Thoracic aorta (tissue), 2 donors: ENCODE results near the gene VPS26C. TPM values are rescaled to one million over a fixed set of nuclear protein-coding genes. Genes with fewer than 3 reads are reported as not detected.

Experiments used
- ATAC-seq: fragments of 150-250 bp; one replicate; pipeline ENCODE4 v1.8.0; 2017; ENCODE audit warnings: low read depth; ENCODE audit not compliant: insufficient number of reproducible peaks, low FRiP score
- DNase-seq: peaks from one replicate; pipeline ENCODE4 v3.0.0-alpha.2; 2020; ENCODE audit warnings: low spot score
- H3K27ac ChIP-seq, 2 donors: fragments of 200-600 bp; sonication (generic); 1 replicate in 1 of 2; 2 replicates in 1 of 2; pipeline ENCODE4 v1.5.1; 2016; ENCODE audit warnings: mild to moderate bottlenecking in 2 of 2, moderate library complexity in 2 of 2
- H3K27me3 ChIP-seq: fragments of 200-600 bp; sonication (generic); replicated peaks from 2 replicates; pipeline ENCODE4 v1.6.0; 2016; ENCODE audit warnings: mild to moderate bottlenecking; ENCODE audit not compliant: insufficient read depth
- H3K36me3 ChIP-seq: fragments of 200-600 bp; sonication (generic); one replicate; pipeline ENCODE4 v1.5.1; 2016
- H3K4me1 ChIP-seq, 2 donors: fragments of 200-600 bp; sonication (generic); 1 replicate in 1 of 2; 2 replicates in 1 of 2; pipeline versions ENCODE4 v1.5.1 to v1.6.0; 2016; ENCODE audit warnings: low read depth in 2 of 2, mild to moderate bottlenecking in 1 of 2; ENCODE audit not compliant: control insufficient read depth in 1 of 2
- H3K4me3 ChIP-seq: fragments of 200-600 bp; sonication (generic); 2 replicates; pipeline ENCODE4 v1.5.1; 2016; ENCODE audit warnings: mild to moderate bottlenecking
- H3K9me3 ChIP-seq: fragments of 200-600 bp; sonication (generic); 2 replicates; pipeline ENCODE4 v1.5.1; 2016
- total RNA-seq, 2 donors: library from RNA; depleted of rRNA; stranded (reverse); fragments of >200 nt; gene quantifications; one replicate each; pipeline versions ENCODE4 v1.1.0 to v1.2.3, GENCODE V29; 2016
- TF ChIP-seq, protein P1 (sequence below): fragments of 200-600 bp; sonication (generic); IDR thresholded peaks from one replicate; pipeline ENCODE4 v1.5.1; 2019; ENCODE audit warnings: antibody characterized with exemption

Gene VPS26C
- total RNA-seq, 2 donors from 2014 or later, result 73.5 to 102 TPM

DNA sequence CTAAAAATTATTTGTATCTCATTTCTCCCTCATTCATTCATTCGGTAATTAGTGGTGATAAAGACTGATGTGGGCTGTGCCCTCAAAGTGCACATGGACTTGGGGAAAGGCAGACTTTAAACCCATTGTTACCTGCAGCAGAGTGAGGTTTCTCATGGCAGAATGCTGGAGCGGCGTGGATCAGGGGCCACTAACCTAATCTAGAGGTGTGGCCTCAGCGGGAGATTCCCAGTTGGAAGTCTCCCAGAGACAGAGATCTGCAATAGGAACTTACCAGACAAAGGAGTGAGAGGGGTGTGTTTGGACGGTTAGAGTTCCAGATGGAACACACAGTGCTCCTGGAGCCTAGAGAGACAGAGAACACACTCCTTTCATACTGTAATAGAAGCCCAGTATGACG lies 73.5 kb downstream of the VPS26C start:
- Histone ChIP-seq H3K36me3 (peaks cover 40% of the 10 kb centered on the region), H3K9me3 (no peaks in the 10 kb centered on the region), H3K27me3 (no peaks in the 10 kb centered on the region), H3K4me1 (no peaks in the 10 kb centered on the region), H3K4me3 (no peak overlapping the region), H3K27ac (no peak overlapping the region)
- ATAC-seq (no peak), DNase-seq (no peak)
- TF ChIP-seq, protein P1, sequence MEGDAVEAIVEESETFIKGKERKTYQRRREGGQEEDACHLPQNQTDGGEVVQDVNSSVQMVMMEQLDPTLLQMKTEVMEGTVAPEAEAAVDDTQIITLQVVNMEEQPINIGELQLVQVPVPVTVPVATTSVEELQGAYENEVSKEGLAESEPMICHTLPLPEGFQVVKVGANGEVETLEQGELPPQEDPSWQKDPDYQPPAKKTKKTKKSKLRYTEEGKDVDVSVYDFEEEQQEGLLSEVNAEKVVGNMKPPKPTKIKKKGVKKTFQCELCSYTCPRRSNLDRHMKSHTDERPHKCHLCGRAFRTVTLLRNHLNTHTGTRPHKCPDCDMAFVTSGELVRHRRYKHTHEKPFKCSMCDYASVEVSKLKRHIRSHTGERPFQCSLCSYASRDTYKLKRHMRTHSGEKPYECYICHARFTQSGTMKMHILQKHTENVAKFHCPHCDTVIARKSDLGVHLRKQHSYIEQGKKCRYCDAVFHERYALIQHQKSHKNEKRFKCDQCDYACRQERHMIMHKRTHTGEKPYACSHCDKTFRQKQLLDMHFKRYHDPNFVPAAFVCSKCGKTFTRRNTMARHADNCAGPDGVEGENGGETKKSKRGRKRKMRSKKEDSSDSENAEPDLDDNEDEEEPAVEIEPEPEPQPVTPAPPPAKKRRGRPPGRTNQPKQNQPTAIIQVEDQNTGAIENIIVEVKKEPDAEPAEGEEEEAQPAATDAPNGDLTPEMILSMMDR, result no peak

DNA sequence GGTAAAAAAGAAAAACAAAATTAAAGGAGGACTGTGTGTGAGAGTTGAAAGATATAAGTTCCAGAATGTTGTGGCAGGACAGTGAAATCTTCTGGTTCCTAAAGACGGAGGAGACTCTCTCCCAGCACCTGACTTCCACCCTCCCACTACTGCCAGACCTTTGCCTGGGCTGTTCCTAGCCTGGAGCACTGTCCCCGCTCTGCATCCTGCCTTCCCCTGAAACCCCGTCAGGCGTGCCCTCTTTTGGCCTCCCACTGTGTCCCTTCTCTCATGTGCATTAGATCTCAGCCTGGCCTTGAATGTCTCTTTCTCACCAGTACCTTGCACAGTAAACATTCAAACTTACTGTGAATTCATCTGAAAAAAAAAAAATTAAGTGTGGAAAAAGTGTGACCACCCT lies 74.1 kb downstream of the VPS26C start:
- TF ChIP-seq, protein P1, result no peak
- H3K4me1 ChIP-seq, result no peaks in the 10 kb centered on the region
- H3K27me3 ChIP-seq, result no peaks in the 10 kb centered on the region
- ATAC-seq, result no peak
- H3K4me3 ChIP-seq, result no peak overlapping the region
- DNase-seq, result no peak
- H3K36me3 ChIP-seq, result peaks cover 42% of the 10 kb centered on the region
- H3K27ac ChIP-seq, result no peak overlapping the region
- H3K9me3 ChIP-seq, result no peaks in the 10 kb centered on the region

DNA sequence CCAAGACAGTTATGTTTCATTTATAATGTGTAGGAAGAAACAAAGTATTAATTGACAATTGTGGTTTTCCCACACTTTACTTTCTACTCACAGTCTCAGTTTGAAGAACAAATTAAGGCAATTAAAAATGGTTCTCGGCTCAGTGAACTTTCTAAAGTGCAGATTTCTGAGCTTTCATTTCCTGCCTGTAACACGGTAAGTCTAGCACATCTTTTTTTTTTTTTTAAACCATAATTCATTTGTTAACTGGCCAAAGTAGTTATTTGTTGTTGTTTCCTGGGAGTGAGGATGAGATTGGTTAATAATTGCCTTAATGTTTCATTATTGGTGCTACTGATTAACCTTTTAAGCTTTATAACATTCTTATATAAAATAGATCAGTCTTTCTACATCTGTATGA lies 75.1 kb downstream of the VPS26C start:
- Histone ChIP-seq H3K27ac (no peak overlapping the region), H3K9me3 (no peaks in the 10 kb centered on the region), H3K4me1 (no peaks in the 10 kb centered on the region), H3K36me3 (peaks cover 45% of the 10 kb centered on the region), H3K4me3 (no peak overlapping the region), H3K27me3 (no peaks in the 10 kb centered on the region)
- no peak for DNase-seq
- no peak for ATAC-seq
- TF ChIP-seq, protein P1, result no peak

DNA sequence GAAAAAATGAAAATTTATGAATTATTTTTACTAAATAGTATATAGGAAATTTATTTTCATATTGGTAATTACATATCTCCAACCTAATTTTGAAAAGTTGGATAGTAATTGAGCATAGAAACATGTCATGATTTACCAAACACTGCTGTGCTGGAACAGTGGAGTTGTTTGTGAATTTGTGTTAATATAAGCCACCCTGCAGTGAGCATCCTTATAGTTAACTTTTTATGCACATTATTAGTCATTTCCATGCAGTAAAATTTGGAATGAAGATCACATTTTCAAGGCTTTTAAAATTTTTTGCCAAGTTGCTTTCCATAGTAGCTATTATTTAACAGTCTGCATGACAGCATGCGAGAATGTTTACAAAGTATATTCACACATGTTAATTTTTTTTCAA lies 78.3 kb downstream of the VPS26C start:
- no peak overlapping the region for H3K4me3 ChIP-seq
- H3K36me3 ChIP-seq, result peaks cover 42% of the 10 kb centered on the region
- no peaks in the 10 kb centered on the region for H3K9me3 ChIP-seq
- H3K27me3 ChIP-seq, result no peaks in the 10 kb centered on the region
- TF ChIP-seq, protein P1, result no peak
- no peak for DNase-seq
- no peak overlapping the region for H3K27ac ChIP-seq
- ATAC-seq, result no peak
- no peaks in the 10 kb centered on the region for H3K4me1 ChIP-seq

DNA sequence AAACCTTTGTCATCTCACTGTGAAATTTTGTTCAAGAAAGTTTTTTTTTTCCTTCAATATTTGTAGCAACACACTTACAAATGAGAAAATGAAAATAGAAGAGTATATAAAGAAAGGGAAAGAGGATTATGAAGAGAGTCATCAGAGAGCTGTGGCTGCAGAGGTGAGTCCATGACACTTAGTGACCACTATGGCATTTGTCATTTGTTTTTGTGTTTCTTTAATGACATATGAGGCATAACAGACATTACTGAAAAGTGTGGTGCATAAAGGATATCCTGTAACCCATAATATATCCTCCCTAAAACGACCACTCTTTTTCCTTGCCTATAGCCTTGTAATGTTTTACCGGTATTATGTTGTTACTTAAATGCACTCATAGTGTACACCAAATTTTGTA lies 80.2 kb downstream of the VPS26C start:
- Histone ChIP-seq H3K4me1 (peaks cover 0 to 7% of the 10 kb centered on the region in 2 donors), H3K27me3 (no peaks in the 10 kb centered on the region), H3K27ac (no peak overlapping the region), H3K4me3 (no peak overlapping the region), H3K9me3 (no peaks in the 10 kb centered on the region), H3K36me3 (peaks cover 30% of the 10 kb centered on the region)
- DNase-seq (no peak), ATAC-seq (no peak)
- TF ChIP-seq, protein P1, result no peak
